Uterus (tissue), 2 donors: Measurements from ENCODE around the gene EIF3I.

ENCODE experiments used
- POLR2A ChIP-seq, 2 donors: fragments of 450-650 bp; IDR thresholded peaks; one replicate each; pipeline ENCODE4 v1.6.1; 2016; ENCODE audit warnings: antibody characterized with exemption in 2 of 2, mild to moderate bottlenecking in 1 of 2, moderate library complexity in 1 of 2
- TF ChIP-seq, protein P1 (sequence below), 4 experiments: fragments of 200-600 bp in 2 of 4; fragments of 450-650 bp in 2 of 4; sonication (generic) in 2 of 4; IDR thresholded peaks; one replicate each; pipeline ENCODE4 v1.5.1; 2016 to 2019; ENCODE audit warnings: antibody characterized with exemption in 4 of 4, mild to moderate bottlenecking in 2 of 4, moderate library complexity in 1 of 4

GRCh38 chr1:32215629-32216480, 6.4 kb upstream of the EIF3I start:
- TF ChIP-seq, protein P1, sequence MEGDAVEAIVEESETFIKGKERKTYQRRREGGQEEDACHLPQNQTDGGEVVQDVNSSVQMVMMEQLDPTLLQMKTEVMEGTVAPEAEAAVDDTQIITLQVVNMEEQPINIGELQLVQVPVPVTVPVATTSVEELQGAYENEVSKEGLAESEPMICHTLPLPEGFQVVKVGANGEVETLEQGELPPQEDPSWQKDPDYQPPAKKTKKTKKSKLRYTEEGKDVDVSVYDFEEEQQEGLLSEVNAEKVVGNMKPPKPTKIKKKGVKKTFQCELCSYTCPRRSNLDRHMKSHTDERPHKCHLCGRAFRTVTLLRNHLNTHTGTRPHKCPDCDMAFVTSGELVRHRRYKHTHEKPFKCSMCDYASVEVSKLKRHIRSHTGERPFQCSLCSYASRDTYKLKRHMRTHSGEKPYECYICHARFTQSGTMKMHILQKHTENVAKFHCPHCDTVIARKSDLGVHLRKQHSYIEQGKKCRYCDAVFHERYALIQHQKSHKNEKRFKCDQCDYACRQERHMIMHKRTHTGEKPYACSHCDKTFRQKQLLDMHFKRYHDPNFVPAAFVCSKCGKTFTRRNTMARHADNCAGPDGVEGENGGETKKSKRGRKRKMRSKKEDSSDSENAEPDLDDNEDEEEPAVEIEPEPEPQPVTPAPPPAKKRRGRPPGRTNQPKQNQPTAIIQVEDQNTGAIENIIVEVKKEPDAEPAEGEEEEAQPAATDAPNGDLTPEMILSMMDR (IDR thresholded peaks at IDR 0.05) = peak; percentile 47 to 72 (median 59)
- TF ChIP-seq POLR2A (IDR thresholded peaks at IDR 0.05) = no peak
